Activated T-cell treated with anti-CD3 and anti-CD28 coated beads for 4 hours (primary cell): ENCODE data around the gene DDOST.

Experiments used
- DNase-seq: peaks from one replicate; pipeline ENCODE4 v3.0.0-alpha.2; 2020

The DDOST gene

DNA sequence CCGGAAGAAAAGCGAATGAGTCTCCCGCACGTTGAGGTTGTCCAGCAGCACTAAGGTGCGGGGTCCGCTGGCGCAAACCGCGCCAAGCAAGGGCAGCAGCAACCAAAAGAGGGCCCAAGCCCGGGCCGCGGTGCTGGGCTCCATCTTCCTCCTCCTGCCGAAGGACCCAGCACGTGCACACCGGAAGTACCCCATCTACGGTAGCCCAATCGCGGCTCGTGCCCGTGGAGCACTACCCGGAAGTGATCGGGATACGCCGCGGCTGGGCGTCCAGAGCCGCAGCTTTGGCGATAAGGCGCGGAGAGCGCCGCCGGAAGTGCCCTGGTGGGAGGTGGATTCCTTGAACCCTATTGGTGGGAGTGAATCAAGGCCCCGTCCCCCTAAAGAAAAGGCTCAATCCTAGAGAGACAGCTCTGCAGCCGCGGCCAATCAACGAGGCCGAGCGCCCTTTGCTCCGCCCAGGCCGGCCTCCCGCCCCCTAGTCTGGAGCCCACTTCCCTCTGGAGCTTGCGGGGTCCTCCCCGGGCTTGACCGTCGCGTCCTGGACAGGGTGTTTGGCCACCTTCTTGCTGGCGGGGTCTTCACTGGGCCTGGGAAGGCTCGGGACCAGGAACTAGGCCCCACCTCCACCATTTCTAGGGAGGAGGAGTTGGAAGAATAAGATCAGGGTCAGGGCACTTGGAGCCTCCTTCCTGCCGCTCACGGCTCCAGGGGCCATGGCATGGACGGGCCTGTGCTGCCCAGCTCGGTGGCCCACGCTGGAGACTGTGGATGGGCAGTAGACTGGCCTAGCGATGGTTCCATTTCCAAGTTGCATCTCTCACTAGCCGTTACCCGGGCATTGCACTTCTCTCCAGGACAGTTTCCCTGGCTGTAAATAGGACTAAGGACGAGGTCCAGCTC lies at the start of gene DDOST:
Gene DDOST, minus strand, starts transcription at position 163 of the 903 bp plus-strand sequence. Its CDS starts 19 bp downstream, at position 144.
- DNase-seq = peak; percentile 82

DNA sequence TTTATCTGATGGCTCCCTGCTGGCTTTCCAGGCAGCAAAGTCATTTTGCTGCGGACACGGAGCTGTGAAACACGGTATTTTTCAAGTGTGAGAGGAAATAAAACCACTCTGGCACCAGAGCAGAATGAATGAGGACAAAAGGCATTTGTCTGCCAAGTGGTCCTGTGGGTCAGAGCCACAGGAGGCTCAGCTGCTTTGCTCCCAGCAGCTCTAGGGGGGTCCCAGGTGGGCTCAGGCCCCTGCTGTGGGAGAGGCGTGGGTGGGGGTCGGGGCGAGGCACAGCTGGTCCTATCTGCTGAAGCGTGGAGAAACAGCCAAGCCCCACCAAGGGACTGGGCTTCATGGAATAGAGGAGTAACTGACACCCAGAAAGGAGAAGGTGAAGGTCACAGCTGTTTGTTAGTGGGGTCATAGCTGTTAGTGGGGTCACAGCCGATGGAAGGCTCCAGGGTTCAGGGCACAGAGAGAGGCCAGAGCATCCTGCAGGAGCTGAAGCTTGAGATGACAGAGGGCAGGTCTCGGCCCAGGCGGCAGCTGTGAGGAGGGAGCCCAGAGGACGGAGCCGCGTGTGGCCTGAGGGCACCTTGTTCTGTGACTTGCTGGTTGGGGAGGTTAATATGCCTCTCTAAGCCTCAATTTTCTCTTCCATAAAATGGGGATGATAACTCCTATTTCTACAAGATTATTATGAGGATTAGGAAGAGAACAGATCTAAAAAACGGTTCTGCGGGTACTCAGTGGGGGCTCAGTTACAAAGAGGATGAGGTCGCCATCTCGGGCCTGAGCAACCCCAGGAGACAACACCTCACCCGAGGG lies 49.5 kb upstream of the DDOST start:
- no peak for DNase-seq

DNA sequence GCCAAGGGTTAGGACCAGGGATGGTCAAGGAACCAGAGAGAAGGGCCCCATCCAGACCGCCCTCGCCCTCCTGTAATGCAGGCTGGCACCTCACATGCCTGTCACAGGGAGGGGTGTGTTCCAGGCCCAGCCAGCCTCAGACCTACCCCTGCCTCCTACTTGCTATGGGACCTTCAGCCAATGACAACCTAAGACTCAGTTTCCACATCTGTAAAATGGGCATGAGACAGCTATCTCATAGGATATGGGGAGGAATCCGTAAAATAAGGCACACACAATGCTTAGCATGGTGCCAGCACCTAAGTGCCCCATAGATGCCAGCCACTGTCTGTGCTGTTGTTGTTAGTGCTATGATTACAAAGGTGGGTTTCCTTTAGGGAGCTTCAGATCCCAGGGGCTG lies 48.7 kb upstream of the DDOST start:
- no peak for DNase-seq

DNA sequence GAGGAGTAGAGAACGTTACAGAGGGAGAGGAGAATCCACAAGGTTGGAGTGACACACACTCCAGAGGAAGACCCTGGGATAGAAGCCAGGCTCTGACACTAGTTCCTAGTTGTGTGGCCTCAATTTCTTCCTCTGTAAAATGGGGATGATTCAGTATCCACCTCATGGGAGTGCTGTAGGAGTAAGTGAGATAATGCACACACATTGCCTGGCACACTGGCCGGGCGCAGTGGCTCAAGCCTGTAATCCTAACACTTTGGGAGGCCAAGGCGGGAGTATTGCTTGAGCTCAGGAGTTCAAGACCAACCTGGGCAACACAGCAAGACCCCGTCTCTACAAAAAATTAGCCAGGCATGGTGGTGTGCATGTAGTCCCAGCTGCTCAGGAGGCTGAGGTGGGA lies 47.7 kb upstream of the DDOST start:
- no peak for DNase-seq

DNA sequence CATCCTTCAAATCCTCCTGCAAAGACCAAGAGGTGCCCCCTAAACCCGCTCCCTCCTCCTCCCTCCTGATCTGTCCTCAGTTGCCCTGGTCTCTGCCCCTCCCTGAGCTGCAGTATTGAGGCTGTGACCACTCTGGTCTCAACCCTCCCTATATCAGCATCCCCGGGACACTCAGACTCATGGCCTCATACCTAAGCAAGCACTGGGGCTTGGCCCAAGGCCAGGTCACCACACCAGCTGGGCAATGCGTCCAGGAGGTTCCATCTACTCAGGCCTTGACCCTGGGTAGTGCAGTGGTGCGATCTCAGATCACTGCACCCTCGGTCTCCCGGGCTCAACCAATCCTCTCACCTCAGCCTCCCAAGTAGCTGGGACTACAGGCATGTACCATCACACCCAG lies 46.9 kb upstream of the DDOST start:
- DNase-seq = no peak

DNA sequence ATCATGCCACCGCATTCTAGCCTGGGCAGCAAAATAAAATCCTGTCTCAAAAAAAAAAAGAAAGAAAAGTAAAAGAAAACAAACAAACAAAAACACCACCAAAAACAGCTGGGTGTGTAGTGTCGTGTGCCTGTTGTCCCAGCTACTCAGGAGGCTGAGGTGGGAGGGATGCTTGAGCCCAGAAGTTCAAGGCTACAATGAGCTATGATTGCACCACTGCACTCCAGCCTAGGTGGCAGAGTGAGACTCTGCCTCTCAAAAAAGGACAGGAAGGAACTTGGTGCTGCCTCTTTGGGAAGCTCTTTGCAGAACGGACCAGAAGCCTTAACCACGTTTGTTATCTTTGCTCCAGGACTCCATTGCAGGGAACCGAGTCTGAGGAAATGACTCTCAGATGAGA lies 45.7 kb upstream of the DDOST start:
- no peak for DNase-seq

DNA sequence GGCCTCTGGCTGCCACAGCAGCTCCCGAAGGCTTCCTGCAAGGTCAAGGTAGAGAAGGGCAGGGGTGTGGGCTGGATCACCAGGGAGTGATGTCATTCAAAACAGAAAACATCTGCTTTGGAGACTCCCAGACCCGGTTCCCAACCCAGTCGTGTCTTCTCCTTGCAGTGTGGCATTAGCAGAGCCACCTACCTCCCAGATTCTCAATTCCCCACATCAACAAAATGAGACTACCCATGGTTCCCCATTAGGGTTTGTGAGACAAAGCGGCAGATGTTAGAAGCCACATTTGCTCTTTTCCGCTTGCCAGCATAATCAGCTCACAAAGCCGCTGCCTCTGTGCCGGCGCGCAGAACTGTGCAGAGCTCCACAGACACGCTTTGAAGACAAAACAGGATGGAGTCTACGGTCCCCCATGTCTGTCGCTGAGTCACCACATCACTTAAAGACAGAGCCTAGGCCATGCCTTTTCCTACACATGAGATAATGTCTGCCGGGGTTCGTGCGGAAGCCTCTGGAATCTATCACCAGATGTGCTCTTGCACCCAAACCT lies 44.1 kb upstream of the DDOST start:
- DNase-seq = no peak

DNA sequence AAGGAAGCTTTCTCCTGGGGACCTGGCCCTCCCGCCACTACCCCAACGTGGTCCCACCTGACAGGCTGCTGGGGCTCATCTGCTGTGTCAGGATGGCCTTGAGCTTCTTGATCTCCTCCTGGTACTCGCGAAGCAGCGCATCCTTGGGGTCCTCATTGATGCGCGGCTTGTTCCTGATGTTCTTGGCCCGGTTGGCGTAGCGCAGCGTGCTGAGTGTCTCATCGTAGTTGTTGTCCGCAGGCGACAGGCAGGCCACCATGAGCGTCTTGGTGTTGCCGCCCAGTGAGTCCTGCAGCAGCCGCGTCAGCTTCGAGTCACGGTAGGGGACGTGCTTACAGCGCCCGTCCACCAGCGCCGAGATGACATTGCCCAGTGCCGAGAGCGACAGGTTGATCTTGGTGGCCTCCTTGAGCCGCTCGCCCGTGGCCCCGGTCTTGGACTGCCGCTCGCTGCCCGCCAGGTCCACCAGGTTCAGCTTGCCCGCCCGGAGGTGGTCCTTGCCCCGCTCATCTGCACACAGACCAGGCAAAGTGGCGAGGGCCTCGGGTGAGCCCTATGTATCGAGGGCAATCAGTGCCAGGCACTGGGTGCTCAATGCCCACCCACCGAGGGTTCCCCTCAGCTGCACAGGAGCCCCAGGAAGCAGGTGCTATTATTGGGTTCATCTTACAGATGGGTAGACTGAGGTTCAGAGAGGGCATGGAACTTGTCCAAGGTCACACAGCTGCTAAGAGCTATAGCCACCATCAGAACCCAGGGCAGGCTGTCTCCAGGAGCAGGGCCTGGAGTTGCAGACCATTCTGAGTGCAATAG lies 43.4 kb upstream of the DDOST start:
- DNase-seq = no peak

DNA sequence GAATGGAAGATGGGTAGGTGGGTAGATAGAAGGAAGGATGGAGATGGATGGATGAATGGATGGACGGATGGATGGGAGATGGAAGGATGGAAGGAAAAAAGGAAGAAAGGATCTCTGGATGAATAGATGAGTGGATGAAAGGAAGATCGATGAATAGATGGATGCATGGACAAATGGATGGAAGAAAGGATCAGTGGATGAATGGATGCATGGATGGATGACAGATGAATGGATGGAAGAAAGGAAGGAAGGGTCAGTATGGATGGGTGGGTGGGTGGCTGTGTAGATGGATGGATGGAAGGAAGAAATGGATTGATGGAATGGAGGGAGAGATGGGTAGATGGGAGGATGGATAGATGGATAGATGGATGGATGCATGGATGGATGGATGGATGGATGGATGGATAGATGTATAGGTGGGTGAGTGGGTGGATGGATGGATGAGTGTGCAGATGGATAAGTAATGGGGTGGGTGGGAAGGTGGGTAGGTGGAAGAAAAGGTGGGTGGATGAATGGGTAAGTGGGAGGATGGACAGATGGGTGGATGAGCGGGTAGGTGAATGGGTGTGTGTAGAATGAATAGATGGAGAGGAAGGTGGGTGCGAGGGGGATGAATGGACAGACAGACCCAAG lies 42.1 kb upstream of the DDOST start:
- DNase-seq = no peak

DNA sequence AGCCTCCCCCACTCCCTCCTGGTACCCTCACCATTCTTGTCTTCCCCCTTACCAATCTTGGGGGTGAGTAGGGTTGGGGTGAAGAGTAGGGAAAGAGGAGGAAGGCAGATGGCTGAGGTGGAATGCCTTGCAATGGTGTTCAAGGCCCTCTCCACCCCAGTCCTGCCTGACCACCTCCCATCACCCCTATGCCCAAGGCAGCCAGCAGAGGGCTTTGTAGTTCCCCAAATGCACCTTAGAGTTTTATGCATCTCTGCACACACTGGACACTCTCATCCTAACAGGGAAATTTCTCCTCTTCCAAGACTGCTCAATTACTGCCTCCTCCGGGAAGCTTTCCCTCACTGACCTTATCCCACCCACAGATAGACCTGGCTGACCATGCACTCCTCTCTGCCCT lies 41.2 kb upstream of the DDOST start:
- DNase-seq = no peak

DNA sequence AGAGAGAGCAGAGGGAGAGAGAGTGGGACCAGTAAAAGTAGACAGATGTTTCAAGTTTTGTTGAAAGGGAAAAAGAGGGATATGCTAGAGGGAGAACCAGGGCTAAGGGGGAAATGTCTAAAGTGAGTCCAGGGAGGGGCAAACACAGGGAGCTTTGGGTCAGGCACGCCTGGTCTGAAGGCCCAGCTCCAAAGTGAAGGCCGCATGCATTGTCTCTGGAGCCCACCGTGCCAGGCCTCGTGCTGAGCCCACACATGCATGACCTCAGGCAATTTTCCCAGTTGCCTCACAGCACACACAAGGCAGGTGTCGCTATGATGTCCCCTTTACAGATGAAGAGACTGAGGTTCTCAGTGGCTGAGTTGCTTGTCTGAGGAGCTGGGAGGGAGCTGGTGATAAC lies 40.7 kb upstream of the DDOST start:
- DNase-seq = no peak

DNA sequence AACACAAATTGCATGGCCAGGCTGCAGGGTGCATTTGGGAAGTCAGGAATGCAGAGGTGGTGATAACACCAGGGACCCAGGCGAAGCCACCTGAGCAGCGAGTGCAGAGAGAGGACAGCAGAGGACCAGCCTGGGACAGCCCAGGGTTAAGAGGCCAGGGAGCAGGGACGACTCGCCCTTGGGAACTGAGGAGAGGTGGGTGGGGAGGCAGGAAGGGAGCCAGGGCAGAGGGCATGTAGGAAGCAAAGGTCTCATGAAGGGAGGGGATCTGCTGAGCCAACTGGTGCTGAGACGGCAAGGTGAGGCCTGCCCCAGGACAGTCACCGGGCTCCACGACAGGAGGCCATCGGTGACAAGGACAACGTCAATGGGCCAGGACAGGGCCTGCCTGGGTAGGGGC lies 40.3 kb upstream of the DDOST start:
- DNase-seq = no peak

DNA sequence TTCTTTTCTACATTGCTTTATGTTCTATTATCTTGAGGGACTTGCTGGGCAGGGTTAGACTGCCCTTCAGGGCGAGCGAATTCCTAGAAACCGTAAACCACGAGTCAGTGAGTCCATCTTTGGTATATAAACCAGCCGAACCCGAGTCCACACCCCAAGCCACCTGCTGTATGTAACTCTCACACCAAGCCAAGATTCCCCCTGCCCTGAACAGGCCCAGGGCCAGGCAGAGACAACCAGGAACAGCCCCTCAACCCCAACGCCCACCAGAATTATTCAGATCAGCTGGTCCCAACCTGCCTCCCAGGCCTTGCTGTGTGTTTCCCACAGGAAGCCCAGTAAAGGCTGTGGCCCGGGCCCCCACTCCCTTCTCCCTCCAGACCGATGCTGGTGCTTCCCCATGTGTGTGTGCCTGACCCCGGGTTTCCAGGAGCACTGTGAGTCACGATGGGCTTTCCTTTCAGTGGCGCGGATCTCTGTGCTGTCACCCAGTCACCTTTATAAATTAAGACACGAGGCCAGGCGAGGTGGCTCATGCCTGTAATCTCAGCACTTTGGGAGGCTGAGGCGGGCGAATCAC lies 39.6 kb upstream of the DDOST start:
- no peak for DNase-seq

DNA sequence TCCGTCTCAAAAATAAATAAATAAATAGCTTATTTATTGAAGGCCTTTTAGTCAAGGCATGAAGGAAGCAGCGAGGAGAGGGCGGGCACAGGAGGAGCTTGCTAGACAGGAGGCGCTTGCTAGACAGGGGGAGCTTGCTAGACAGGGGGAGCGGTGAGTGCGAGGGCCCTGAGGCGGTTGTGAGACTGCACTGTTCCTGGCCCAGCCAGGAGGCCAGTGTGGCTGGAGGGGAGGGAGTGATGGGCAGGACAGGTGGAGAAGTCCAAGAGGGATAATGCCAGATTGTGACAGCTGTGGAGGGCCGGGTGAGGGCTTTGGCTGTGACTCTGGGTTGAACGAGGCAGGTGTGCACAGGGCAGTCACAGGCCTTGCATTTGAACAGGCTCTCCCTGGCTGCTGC lies 38.4 kb upstream of the DDOST start:
- DNase-seq = no peak

DNA sequence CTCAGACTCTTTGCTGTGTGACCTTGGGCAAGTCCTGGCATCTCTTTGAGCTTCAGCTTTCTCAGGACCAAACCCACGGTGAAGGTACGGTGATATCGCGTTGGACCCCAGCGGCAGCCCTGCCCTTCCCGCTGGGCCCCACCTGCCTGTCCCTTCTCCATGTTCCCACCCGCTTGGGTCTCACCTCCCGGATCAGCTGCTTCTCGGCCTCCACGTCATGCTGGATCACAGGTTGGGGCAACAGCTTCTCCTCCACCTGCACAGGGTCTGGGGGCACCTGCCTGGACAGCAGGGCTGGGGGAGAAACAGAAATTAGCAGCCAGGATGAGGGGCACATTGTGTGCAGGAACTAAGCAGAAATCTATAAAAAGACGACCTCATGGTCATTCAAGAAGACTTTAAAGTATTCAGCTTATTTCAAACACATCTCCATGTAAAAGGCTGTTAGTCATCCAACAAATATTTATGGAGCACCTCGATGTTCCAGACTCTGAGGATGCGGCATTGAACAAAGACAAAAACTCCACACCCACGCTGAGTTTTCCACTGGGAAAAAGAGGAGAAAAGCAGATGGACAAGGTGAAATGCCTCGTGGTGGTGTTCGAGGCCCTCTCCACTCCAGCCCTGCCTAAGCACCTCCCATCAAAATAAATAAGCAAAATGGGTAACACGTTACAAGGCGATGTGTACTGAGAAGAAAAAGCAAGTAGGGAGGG lies 37.2 kb upstream of the DDOST start:
- DNase-seq = no peak

DNA sequence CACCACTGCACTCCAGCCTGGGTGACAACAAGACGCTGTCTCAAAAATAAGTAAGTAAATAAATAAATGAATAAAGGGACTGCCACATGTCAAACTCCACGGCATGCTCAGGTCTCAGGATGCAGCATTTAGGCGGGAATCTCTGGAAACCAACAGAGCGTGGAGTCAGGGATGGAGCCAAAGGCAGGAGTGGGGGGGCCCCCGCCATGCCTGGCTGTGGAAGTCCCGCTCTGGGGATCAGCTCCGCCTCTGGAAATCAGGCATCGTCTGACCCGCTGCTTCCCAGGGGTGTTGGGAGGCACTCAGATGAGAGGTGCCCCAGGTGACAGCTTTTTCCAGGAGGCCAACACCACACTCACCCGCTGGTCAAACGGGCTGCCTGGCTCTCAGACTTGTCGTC lies 36.4 kb upstream of the DDOST start:
- DNase-seq = no peak

DNA sequence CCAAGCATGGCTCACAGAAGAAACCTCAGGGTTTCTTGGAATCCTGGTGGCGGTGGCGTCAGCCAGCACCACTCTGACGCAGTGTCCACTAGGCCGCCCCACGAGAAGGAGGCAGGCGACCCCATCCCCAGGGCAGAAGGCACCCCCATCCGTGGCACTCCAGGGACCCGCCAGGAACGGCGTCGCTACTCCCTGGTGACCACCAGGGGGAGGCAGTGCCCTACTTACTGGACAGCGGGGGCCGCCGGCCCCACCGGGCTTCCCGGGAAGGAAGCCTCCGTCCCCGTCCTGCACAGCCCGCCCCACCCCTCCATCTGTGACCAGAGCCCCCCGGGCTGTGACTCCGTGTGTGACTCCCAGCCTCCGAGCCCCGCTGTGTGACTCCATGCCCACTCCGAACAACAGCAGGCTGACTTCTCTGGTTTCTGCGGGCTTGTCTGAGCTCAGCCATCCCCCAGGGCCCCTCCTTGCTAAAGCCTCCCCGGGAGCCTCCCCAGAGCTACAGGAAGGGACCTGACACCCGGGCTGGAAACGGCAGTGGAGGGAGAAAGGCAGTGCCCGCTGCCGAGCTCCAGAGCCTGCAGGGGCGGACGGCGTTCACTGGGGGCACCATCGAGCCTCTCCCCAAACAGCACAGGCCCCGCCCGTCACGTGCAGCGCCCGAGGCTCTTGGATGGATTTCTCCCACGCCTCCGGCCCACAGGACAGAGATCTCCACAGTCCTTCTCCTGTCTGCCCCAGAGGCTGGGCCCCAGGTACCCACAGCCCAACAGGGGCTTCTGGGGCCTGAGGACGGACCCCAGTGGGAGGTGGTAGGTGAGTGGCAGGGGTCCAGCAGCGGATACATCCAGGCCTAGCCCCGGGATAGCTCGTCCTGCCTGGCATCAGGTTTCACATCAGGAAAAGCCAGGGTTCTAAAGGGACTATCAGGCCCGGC lies 35.5 kb upstream of the DDOST start:
- DNase-seq = peak; percentile 57

DNA sequence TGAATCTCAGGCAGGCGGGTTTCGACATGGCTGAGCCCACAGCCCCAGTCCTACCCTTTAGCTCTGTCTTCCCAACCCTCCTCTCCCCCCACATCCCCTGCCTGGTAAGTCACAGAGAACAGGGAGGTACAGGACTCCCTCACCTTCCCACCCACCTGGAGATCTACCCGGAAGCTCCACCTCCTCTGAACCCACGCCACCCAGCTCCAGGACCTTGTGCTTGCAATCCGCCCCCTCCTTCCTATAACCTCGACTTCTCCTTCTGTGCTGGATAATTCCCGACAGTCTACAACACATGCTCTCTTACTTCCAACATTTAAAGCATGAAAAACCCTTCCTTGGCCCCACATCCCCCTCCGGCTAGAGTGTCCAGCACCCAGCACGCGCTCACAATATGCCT lies 34.3 kb upstream of the DDOST start:
- DNase-seq = no peak

DNA sequence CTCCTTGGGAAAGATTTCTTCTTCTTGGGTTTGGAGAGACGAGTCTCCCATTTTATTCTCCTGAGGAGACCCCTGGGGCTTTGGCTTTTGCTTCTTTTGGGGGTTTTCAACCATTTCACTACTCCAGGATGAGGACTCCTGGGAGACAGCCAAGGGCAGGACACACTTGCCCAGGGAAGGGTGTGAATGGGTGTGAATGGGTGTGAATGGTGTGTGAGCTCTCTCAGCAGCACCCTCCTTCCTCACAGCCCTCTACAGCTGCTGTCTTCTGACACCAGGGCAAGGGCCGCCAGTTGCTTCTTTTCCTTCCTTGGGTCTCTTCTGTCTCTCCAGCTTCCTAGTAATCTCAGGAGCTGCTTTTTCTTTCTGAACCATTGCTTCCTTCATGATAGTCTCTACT lies 32.5 kb upstream of the DDOST start:
- no peak for DNase-seq

DNA sequence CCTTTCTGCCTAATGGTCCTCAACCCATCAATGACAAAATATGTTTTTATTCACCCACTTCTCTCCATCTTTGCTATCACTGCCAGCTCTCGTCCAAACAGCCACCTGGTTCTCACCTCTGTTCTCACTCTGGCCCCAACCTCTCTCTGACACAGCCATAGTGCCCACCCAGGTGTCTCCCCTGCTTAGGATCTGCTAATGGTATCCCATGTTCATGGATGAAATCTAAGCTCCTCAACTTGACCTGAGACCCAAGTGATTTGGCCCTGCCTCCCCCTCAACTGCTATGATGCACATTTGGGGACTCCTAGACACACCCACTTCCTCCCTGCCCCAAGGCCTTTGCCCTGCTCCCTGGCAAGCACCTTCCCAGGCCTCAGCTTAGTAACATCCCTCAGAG lies 30.7 kb upstream of the DDOST start:
- no peak for DNase-seq
